Measurements from ENCODE around the gene LAMB1. TPM values are rescaled to one million over a fixed set of nuclear protein-coding genes. Genes with fewer than 3 reads are reported as not detected.

Gene LAMB1
- total RNA-seq, 2 experiments from 2014 or later = 0.17 TPM; not detected in 1

DNA sequence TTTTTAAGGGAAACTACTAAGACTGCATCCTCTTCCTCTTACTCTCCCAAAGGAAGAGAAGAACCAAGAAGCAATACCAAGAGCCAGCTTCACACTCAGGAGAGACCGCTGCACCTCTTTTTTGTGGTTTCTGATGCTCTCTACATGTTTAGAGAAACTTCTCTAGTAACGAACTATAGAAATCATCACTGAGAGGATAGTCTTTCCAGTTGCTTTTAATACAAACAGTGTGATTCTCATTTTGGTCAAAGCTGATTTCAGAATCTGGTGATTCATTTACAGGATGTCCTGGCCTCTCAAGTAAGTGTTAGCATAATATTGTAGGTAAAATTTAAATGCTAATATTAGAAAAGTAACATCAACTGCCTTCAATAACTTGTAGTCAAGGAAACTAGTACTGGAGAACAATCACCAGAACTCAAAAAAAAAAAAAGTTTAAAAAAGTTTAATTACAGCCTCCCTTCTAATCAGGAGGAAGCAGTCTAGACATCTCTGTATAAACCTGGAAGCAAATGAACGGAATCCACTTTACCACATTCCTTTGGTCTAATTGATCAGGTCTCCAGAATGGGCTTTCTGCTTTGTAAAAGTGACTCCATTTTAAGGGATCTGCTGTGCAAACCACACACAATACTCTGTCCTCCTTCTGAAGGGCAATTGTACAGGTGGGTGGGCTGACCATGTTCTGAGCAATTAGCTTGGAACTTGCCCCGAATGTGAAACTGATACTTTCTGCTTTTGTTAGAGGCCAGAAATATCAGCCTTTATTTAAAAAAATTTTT is 3.0 kb downstream of the LAMB1 start:
- no TSS peak for BruUV-seq (replicated peaks)
- no peak overlapping the region for H2AFZ ChIP-seq (ENCODE audit: low read length)
- ChIA-PET POLR2A (interaction anchor here (0.7 kb wide), 1 partner anchor 33 kb away, joined by 8 read pairs; no protein-coding TSS in a partner anchor), CTCF (ENCODE audit: unreplicated experiment) (no interaction called here)
- no peaks in the 10 kb centered on the region for H3K36me3 ChIP-seq (ENCODE audit: insufficient read depth, low read length)
- no peak for DNase-seq (ENCODE audit: low spot score)
- H3K79me2 ChIP-seq (ENCODE audit: insufficient read depth, low read depth, low read length) = no peaks in the 10 kb centered on the region
- no peaks in the 10 kb centered on the region for H4K20me1 ChIP-seq (ENCODE audit: insufficient read depth, low read length)
- TF ChIP-seq EZH2phosphoT487 (IDR thresholded peaks at IDR 0.05; ENCODE audit: borderline replicate concordance, low read depth, low read length) = no peak
- TF ChIP-seq CTCF (conservative IDR thresholded peaks at IDR 0.05; ENCODE audit: low read length) = no peak
- H3K4me2 ChIP-seq (ENCODE audit: low read length) = no peak overlapping the region
- no peak overlapping the region for H3K27ac ChIP-seq (ENCODE audit: low read depth, low read length, poor library complexity, severe bottlenecking)
- H3K4me3 ChIP-seq (ENCODE audit: low read depth, low read length, poor library complexity, severe bottlenecking) = no peak overlapping the region
- H3K9me2 ChIP-seq (ENCODE audit: insufficient read depth, low read length) = no peaks in the 10 kb centered on the region
- no peaks in the 10 kb centered on the region for H3K4me1 ChIP-seq (ENCODE audit: insufficient read depth, low read length, poor library complexity, severe bottlenecking)
- intact Hi-C loops (cut with micrococcal nuclease; ENCODE audit: unreplicated experiment) = no loop called here
- H3K9me3 ChIP-seq (ENCODE audit: low read length) = no peaks in the 10 kb centered on the region

DNA sequence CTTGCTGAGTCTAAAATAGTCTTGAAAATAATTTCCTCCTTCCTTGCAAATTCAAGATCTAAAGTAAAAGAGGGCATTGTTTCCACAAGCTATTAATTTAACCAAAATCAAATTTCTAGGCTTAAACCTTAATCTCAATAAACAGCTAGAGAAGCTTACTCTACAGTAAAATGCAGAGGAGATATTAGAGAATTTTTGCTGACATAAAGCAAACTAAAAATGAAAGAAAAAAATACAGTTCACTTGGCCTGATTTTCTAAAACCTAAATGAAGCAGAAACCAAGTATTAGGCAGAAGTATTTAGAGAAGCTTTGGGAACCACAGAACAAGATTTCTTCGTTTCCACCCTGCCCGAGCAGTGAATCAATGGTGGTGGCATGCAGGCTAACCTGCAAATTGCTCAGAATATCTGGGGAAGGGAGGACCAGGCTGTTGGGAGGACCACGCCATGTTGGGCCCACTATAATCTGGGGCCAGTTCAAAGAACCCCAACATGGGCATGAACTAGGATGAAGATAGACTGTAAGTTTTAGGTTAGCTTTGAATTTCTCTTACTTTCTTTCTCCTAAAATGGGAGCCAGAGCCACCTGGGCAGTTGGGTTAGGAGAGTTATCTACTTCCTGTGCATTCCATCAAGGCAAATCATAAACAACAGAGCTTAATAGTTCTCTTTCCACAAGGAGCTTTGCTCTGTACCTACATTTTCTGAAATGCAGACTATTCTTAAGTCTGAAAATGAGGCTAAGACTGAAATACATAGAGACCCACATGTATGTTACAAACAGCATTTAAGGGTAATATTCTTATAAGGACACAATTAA is 4.1 kb downstream of the LAMB1 start:
- Histone ChIP-seq H3K4me1 (ENCODE audit: insufficient read depth, low read length, poor library complexity, severe bottlenecking) (no peaks in the 10 kb centered on the region), H3K9me3 (ENCODE audit: low read length) (no peaks in the 10 kb centered on the region), H3K36me3 (ENCODE audit: insufficient read depth, low read length) (no peaks in the 10 kb centered on the region), H3K4me2 (ENCODE audit: low read length) (no peak overlapping the region), H3K27ac (ENCODE audit: low read depth, low read length, poor library complexity, severe bottlenecking) (no peak overlapping the region), H4K20me1 (ENCODE audit: insufficient read depth, low read length) (no peaks in the 10 kb centered on the region), H2AFZ (ENCODE audit: low read length) (no peak overlapping the region), H3K9me2 (ENCODE audit: insufficient read depth, low read length) (no peaks in the 10 kb centered on the region), H3K79me2 (ENCODE audit: insufficient read depth, low read depth, low read length) (no peaks in the 10 kb centered on the region), H3K4me3 (ENCODE audit: low read depth, low read length, poor library complexity, severe bottlenecking) (no peak overlapping the region)
- CTCF ChIA-PET (ENCODE audit: unreplicated experiment) = no interaction called here
- POLR2A ChIA-PET = interaction anchor here (0.7 kb wide), 1 partner anchor 32 kb away, joined by 8 read pairs; no protein-coding TSS in a partner anchor
- no peak for TF ChIP-seq CTCF (conservative IDR thresholded peaks at IDR 0.05; ENCODE audit: low read length)
- no peak for TF ChIP-seq EZH2phosphoT487 (IDR thresholded peaks at IDR 0.05; ENCODE audit: borderline replicate concordance, low read depth, low read length)
- DNase-seq (ENCODE audit: low spot score) = no peak
- intact Hi-C loops (cut with micrococcal nuclease; ENCODE audit: unreplicated experiment) = no loop called here
- BruUV-seq (replicated peaks) = no TSS peak
